K562 (cell line): ENCODE measurements around the gene SPHK2. TPM values are rescaled to one million over a fixed set of nuclear protein-coding genes. Genes with fewer than 3 reads are reported as not detected.
"Not testable (repeated sequence)": the region's sequence is repeated elsewhere in the genome, so short reads cannot be mapped to it uniquely, and the experiment has no call there.

ENCODE experiments used
- ATAC-seq: fragments of 200-7000 bp; cut with Tn5 transposase; 3 replicates; pipeline ENCODE4 v1.9.1; 2020; ENCODE audit warnings: moderate library complexity
- BruUV-seq: library from RNA; stranded (reverse); fragments of 400-500 nt; replicated peaks from 2 replicates; lab custom pipeline; 2021; lab: Mats Ljungman, UMichigan
- CTCF ChIA-PET: fragments of 300-600 bp; formaldehyde crosslinking; extraction: SDS; loops from one replicate; lab custom pipeline; 2021; ENCODE audit warnings: low intra/inter-chr PET ratio; lab: Yijun Ruan, JAX
- POLR2A ChIA-PET: fragments of 300-600, 350-650 bp; sonication (Branson Sonifier 250); formaldehyde crosslinking; extraction: SDS; loops from one replicate; lab custom pipeline; 2021; ENCODE audit warnings: antibody characterized with exemption, inconsistent platforms; lab: Yijun Ruan, JAX
- DNase-seq, 4 experiments: peaks; one replicate each; pipeline versions ENCODE4 v3.0.0 to v3.0.0-alpha.2; 2011 to 2018; ENCODE audit warnings: low spot score in 3 of 4, mixed read lengths in 3 of 4; ENCODE audit errors: extremely low read depth in 1 of 4
- FAIRE-seq: peaks from 2 replicates; lab custom pipeline; 2011; peaks lifted over from hg19 to GRCh38; lab: Jason Lieb, UNC
- H2AFZ ChIP-seq: 2 replicates; pipeline ENCODE4 v1.6.0; 2011; ENCODE audit warnings: low read depth, low read length, control low read depth, inconsistent platforms
- H3K27ac ChIP-seq: fragments of 200-600 bp; 3 replicates; pipeline ENCODE4 v1.8.0; 2011; ENCODE audit warnings: low read depth, mild to moderate bottlenecking, control low read depth, inconsistent platforms, low read length, moderate library complexity, mixed read lengths; ENCODE audit errors: extremely low read depth
- H3K27me3 ChIP-seq, 2 experiments: fragments of 300-600 bp in 1 of 2; 2 replicates in 1 of 2; 3 replicates in 1 of 2; pipeline versions ENCODE4 v1.6.0 to v1.8.0; 2011; ENCODE audit warnings: inconsistent platforms in 2 of 2, low read length in 2 of 2, mild to moderate bottlenecking in 1 of 2, mixed read lengths in 1 of 2, moderate library complexity in 1 of 2; ENCODE audit not compliant: control insufficient read depth in 2 of 2, insufficient read depth in 2 of 2
- H3K36me3 ChIP-seq: fragments of 300-600 bp; 3 replicates; pipeline ENCODE4 v1.8.0; 2011; ENCODE audit warnings: mild to moderate bottlenecking, low read length, inconsistent platforms; ENCODE audit not compliant: control insufficient read depth, insufficient read depth
- H3K4me1 ChIP-seq, 2 experiments: fragments of 200-600 bp in 1 of 2; replicated peaks in 1 of 2; 2 replicates in 1 of 2; 3 replicates in 1 of 2; pipeline versions ENCODE4 v1.5.1 to v1.8.0; 2011; ENCODE audit warnings: inconsistent platforms in 2 of 2, low read length in 2 of 2, mild to moderate bottlenecking in 1 of 2, mixed read lengths in 1 of 2, moderate library complexity in 1 of 2; ENCODE audit not compliant: control insufficient read depth in 2 of 2, insufficient read depth in 2 of 2
- H3K4me2 ChIP-seq: 2 replicates; pipeline ENCODE4 v1.6.1; 2011; ENCODE audit warnings: low read length, control low read depth, inconsistent platforms, mixed read lengths; ENCODE audit not compliant: insufficient read depth
- H3K4me3 ChIP-seq: fragments of 200-600 bp; sonication (generic), shearing (Covaris generic); 2 replicates; pipeline ENCODE4 v1.5.1; 2016; ENCODE audit warnings: control low read depth, inconsistent platforms
- H3K79me2 ChIP-seq: fragments of 200-600 bp; 3 replicates; pipeline ENCODE4 v1.8.0; 2011; ENCODE audit warnings: low read length, inconsistent platforms; ENCODE audit not compliant: control insufficient read depth, insufficient read depth
- H3K9ac ChIP-seq, 2 experiments: 2 replicates each; pipeline versions ENCODE4 v1.6.0 to v1.6.1; 2011; ENCODE audit warnings: low read depth in 2 of 2, low read length in 2 of 2, control low read depth in 1 of 2, inconsistent platforms in 1 of 2, mild to moderate bottlenecking in 1 of 2, mixed read lengths in 1 of 2; ENCODE audit not compliant: insufficient read depth in 1 of 2
- H3K9me1 ChIP-seq: one replicate; pipeline ENCODE4 v1.6.0; 2011; ENCODE audit warnings: inconsistent platforms, mild to moderate bottlenecking, low read length, moderate library complexity; ENCODE audit not compliant: control insufficient read depth, insufficient read depth
- H3K9me3 ChIP-seq: replicated peaks from 2 replicates; pipeline ENCODE4 v1.5.1; 2011; ENCODE audit warnings: low read depth, low read length, inconsistent platforms; ENCODE audit not compliant: control insufficient read depth, insufficient read depth
- H4K20me1 ChIP-seq: replicated peaks from 2 replicates; pipeline ENCODE4 v1.6.1; 2011; ENCODE audit warnings: low read length, inconsistent platforms, mixed read lengths; ENCODE audit not compliant: control insufficient read depth, insufficient read depth
- ADNP ChIP-seq: fragments of 200-800 bp; sonication (Bioruptor generic); IDR thresholded peaks from 2 replicates; pipeline ENCODE4 v1.6.1; 2016; ENCODE audit warnings: missing genetic modification characterization, missing compliant biosample characterization
- BCOR ChIP-seq: fragments of 450-650 bp; IDR thresholded peaks from 2 replicates; pipeline ENCODE4 v1.6.1; 2016
- CBX2 ChIP-seq: fragments of 200-600 bp; sonication (generic); IDR thresholded peaks from one replicate; pipeline ENCODE4 v1.6.1; 2012; ENCODE audit warnings: mild to moderate bottlenecking, low read length, inconsistent platforms; ENCODE audit not compliant: insufficient read depth, poor library complexity, severe bottlenecking
- CBX5 ChIP-seq: IDR thresholded peaks from 2 replicates; pipeline ENCODE4 v1.6.1; 2014; ENCODE audit warnings: low read depth, borderline replicate concordance
- ERF ChIP-seq: fragments of 450-650 bp; formaldehyde crosslinking; IDR thresholded peaks from 2 replicates; pipeline ENCODE4 v1.4.0; 2020; ENCODE audit warnings: mild to moderate bottlenecking, mixed read lengths
- KAT2B ChIP-seq: IDR thresholded peaks from one replicate; pipeline ENCODE4 v1.6.1; 2012; ENCODE audit warnings: low read depth, mild to moderate bottlenecking, control low read depth, inconsistent platforms, low read length, moderate library complexity
- KDM1A ChIP-seq, 2 experiments: fragments of 450-650 bp; IDR thresholded peaks; 2 replicates each; pipeline ENCODE4 v1.6.1; 2016; ENCODE audit warnings: mild to moderate bottlenecking in 2 of 2
- RBM25 ChIP-seq: fragments of 200-400 bp; formaldehyde crosslinking; IDR thresholded peaks from 2 replicates; pipeline ENCODE4 v1.6.1; 2018; ENCODE audit warnings: low read length, low read depth, moderate library complexity; ENCODE audit not compliant: severe bottlenecking
- TBP ChIP-seq: optimal IDR thresholded peaks from 2 replicates; pipeline ENCODE3; 2011; ENCODE audit warnings: low read depth, low read length, improper control_type of control experiment
- ZFP36 ChIP-seq: fragments of 150-350 bp; IDR thresholded peaks from 2 replicates; pipeline ENCODE4 v1.6.1; 2018; ENCODE audit warnings: low read length, low read depth; ENCODE audit not compliant: partially characterized antibody
- ZNF121 ChIP-seq: sonication (generic); formaldehyde crosslinking; conservative IDR thresholded peaks from 2 replicates; pipeline ENCODE4 v1.8.0; 2022; ENCODE audit warnings: missing genetic modification reagents
- WGBS: fragments of 100-300 bp; shearing (Covaris generic); methylation state at CpG from one replicate; pipeline ENCODE4 v1.1.6; 2016; ENCODE audit warnings: low coverage, mixed read lengths; ENCODE audit not compliant: insufficient coverage; ENCODE audit errors: missing lambda C conversion rate; 5-methylcytosine and 5-hydroxymethylcytosine counted together
- in situ Hi-C: fragments of 300-500 bp; cut with MboI; formaldehyde crosslinking; loops from 4 replicates; pipeline ENCODE4 v1.15.0; 2018; ENCODE audit warnings: inconsistent platforms, mixed read lengths
- intact Hi-C: fragments of 100-400 bp; cut with micrococcal nuclease; formaldehyde crosslinking; loops from 2 replicates; pipeline ENCODE4 v1.14.2; 2022
- polyA plus RNA-seq, 8 experiments: library from polyadenylated mRNA; depleted of rRNA in 4 of 8; stranded (reverse) in 5 of 8; unstranded in 3 of 8; fragments of >200 nt; fragmentation: Nextera tagmentation in 2 of 8; fragmentation: Illumina TruSeq in 1 of 8; extraction: Ambion mirVana in 2 of 8; extraction: Trizol in 1 of 8; gene quantifications; 2 replicates each; pipeline versions ENCODE4 v1.2.1 to v1.2.3, GENCODE V29; 2011 to 2014; ENCODE audit warnings: inconsistent platforms in 1 of 8, missing spikeins in 1 of 8
- total RNA-seq, 7 experiments: library from RNA; depleted of rRNA in 6 of 7; stranded (reverse); fragments of >200 nt in 6 of 7; fragmentation: Illumina TruSeq in 2 of 7; extraction: Trizol in 2 of 7; gene quantifications; 2 replicates each; pipeline versions ENCODE4 v1.2.1 to v1.2.3, GENCODE V29; 2011 to 2021; ENCODE audit warnings: low replicate concordance in 1 of 7

Gene SPHK2
- total and polyA plus RNA-seq, 9 of the 15 experiments (the other 6 are each of a cell fraction or from before 2014, with no cell fraction given): 0.10 to 15.2 (median 2.9) TPM

GRCh38 chr19:48575931-48576622 is 43.2 kb upstream of the SPHK2 start:
- POLR2A ChIA-PET: interaction anchor here (0.7 kb wide), 1 partner anchor 128 kb away, joined by 3 read pairs; no protein-coding TSS in a partner anchor

GRCh38 chr19:48577908-48578307 is 41.4 kb upstream of the SPHK2 start:
- BruUV-seq, H3K9ac ChIP-seq, H2AFZ ChIP-seq, DNase-seq, H3K9me3 ChIP-seq, H3K4me3 ChIP-seq, H3K27ac ChIP-seq, H4K20me1 ChIP-seq, H3K36me3 ChIP-seq, H3K79me2 ChIP-seq, intact Hi-C loops, FAIRE-seq, H3K9me1 ChIP-seq, ATAC-seq, H3K4me2 ChIP-seq, H3K27me3 ChIP-seq, H3K4me1 ChIP-seq, CTCF ChIA-PET: not testable (repeated sequence)
- 43% methylated on average over 7 of the region's 7 CpGs for WGBS
- POLR2A ChIA-PET: interaction anchor here (0.7 kb wide), 1 partner anchor 11 kb away, joined by 3 read pairs; no protein-coding TSS in a partner anchor
- TF ChIP-seq KDM1A (IDR thresholded peaks at IDR 0.05) (peak; percentile 13 to 57; a peak in 2 of 4 replicates), ADNP (tag) (0 out of 2 replicates have a peak, but pooled peaks have one; percentile 20), BCOR (peak; percentile 40; the same call in 1 of the 2 replicates), ZNF121 (CRISPR knock-in tag) (peak; percentile 99), RBM25 (peak; percentile 30)
- in situ Hi-C loops: loop anchor here (25.0 kb wide), 1 partner anchor 1534 kb away; no protein-coding TSS in a partner anchor

More at GRCh38 chr19:48575931-48576622, 43.2 kb upstream of the SPHK2 start:
- Histone ChIP-seq H4K20me1 (no peaks in the 10 kb centered on the region), H3K4me2 (no peak overlapping the region), H3K27ac (no peak overlapping the region), H3K36me3 (no peaks in the 10 kb centered on the region), H3K4me1 (peaks cover 7% of the 10 kb centered on the region in 2 experiments; a peak in 3 of 5 replicates), H3K9me1 (no peaks in the 10 kb centered on the region), H3K27me3 (no peaks in the 10 kb centered on the region), H3K9ac (no peak overlapping the region), H3K4me3 (no peak overlapping the region), H3K9me3 (no peaks in the 10 kb centered on the region), H2AFZ (no peak overlapping the region), H3K79me2 (no peaks in the 10 kb centered on the region)
- intact Hi-C loops: no loop called here
- CTCF ChIA-PET: no interaction called here
- 83% methylated on average over 10 of the region's 23 CpGs for WGBS
- FAIRE-seq (no peak), ATAC-seq (no peak), DNase-seq (no peak)
- TF ChIP-seq KAT2B (no peak), ZFP36 (no peak), ZNF121 (CRISPR knock-in tag) (peak; percentile 86), TBP (no peak), ERF (CRISPR knock-in tag) (no peak), CBX2 (no peak), CBX5 (no peak)
- BruUV-seq: no TSS peak
- in situ Hi-C loops: loop anchor here (25.0 kb wide), 1 partner anchor 1536 kb away; no protein-coding TSS in a partner anchor
